ENCODE results near the gene MMD2.

GRCh38 chr7:4973728-4974198, 14.8 kb upstream of the MMD2 start:
- TF ChIP-seq POLR2A (IDR thresholded peaks at IDR 0.05) (peak in 1 of 2 donors; percentile 56), CTCF (IDR thresholded peaks at IDR 0.05) (peak; percentile 52 to 86 (median 78))

All from adrenal gland (tissue), 5 donors.